Fibroblast of mammary gland (primary cell): ENCODE results near the gene BCLAF1.

Experiments used
- DNase-seq: peaks from one replicate; pipeline ENCODE4 v3.0.0-alpha.2; 2010; ENCODE audit warnings: low read depth
- H3K4me3 ChIP-seq: 2 replicates; pipeline ENCODE4 v1.5.1; 2011; ENCODE audit warnings: low read depth, mild to moderate bottlenecking, low read length, moderate library complexity; ENCODE audit not compliant: control insufficient read depth
- CTCF ChIP-seq: conservative IDR thresholded peaks from 2 replicates; pipeline ENCODE4 v1.5.1; 2011; ENCODE audit warnings: low read depth, low read length, inconsistent platforms; ENCODE audit not compliant: control insufficient read depth, insufficient read depth

Gene BCLAF1

DNA sequence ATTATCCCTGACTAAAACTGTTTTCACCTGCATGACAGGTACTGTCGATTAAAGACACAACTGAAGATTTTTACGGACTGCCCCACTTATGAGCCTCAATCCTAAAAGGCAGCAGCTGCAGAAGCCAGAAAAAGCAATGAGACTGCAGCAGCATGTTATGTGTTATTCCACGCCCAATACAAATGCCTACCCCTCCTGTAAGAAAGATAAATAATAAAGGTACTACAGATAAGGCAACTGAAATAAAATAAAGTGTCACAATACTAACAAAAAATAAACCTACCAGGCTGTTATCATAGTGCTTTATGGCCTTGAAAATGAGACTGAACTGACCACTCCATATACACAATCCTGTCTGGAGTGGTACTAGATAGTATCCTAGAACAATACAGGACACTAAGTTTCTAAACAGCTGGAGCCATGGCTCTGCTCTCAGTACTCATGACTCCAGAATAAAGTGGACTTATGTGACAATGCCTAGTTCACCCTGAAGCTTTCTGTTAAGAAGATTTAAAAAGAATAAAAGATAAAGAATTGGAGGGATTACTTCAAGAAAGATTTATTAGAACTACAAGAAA lies 9.5 kb downstream of the BCLAF1 start:
- H3K4me3 ChIP-seq = no peak overlapping the region
- DNase-seq = no peak
- TF ChIP-seq CTCF = no peak

GRCh38 chr6:136274062-136274461 lies 15.6 kb downstream of the BCLAF1 start:
- H3K4me3 ChIP-seq = no peak overlapping the region
- DNase-seq = no peak
- TF ChIP-seq CTCF = no peak

DNA sequence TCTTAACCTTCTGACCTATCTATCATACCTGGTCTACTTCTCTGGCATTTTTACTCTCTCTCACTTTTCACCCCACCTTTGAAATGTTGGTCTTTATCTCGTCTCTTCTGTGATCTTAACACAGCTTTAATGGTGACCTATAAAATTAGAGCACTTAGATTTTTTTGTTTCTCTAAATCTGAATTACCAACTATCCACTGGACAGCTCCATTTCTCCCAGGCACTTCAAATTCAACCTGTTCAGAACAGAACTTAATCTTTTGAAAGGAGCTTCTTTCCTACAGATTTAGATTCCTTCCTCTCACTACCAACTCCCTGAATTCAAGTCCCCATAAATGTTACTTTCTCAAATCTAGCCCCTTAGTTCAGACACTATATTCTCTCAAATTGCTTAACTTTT lies 24.5 kb downstream of the BCLAF1 start:
- no peak for TF ChIP-seq CTCF
- H3K4me3 ChIP-seq = no peak overlapping the region
- no peak for DNase-seq

DNA sequence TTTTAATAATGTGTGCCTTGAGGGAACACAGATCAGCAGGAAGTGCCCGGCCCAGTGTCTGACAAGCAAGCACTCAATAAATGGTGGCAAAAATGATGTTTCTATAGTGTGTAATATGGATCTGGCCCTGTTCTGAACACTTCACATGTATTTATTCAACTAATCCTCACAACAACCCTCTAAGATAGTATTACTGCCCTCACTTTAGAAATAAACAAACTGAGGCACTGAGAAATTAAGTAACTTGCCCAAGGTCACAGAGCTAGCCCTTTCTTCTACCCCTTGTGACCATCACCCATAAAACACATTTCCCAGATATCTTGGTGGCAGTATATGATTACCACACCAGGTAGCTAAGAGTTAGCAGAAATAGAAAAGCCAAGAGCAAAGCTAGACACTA lies 26.7 kb downstream of the BCLAF1 start:
- TF ChIP-seq CTCF = no peak
- no peak for DNase-seq
- no peak overlapping the region for H3K4me3 ChIP-seq

DNA sequence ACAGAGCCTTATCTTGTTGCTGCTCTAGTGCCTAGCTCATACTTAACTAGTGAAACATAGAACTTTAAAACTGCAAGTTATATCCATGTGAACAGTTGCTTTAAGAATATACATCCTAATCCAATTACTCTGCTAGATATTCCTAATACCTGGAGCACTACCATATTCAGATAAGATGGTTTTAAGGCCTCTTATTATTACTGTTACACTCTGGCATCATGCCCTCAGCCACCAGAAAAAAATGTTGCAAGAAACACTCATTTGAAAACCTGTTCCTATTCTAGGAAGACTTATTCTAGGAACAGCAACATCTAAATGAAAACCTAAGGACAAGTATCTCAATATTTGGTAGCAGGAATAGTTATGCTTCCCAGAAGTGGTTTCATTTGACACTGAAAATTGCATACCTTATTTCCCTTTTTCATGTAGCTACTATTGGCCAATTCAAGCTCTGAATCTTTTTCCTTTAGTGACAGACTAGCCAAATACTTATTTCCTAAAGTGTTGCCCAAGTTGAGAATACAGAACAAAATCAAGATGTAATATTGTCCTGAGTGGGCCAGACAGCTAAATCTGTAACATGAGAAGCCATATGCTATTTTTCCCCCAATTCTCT lies 34.7 kb downstream of the BCLAF1 start:
- no peak for TF ChIP-seq CTCF

GRCh38 chr6:136253734-136254133 lies 35.9 kb downstream of the BCLAF1 start:
- no peak for TF ChIP-seq CTCF
- no peak overlapping the region for H3K4me3 ChIP-seq
- no peak for DNase-seq

More for the DNA sequence above, 34.7 kb downstream of the BCLAF1 start:
- no peak overlapping the region for H3K4me3 ChIP-seq
- no peak for DNase-seq
